Stimulated activated naive B cell treated with anti-CD40 and anti-IgM and Interleukin-4, amounts not matched to agents 10 μg/mL and 1 μg/mL and 100 μg/mL, for 72 hours (primary cell): Measurements from ENCODE around the gene CYP2C18.
"Not testable (repeated sequence)": the region's sequence is repeated elsewhere in the genome, so short reads cannot be mapped to it uniquely, and the experiment has no call there.

Experiments
- ATAC-seq, 2 donors: fragments of 150-1000 bp; cut with Tn5 transposase; replicated peaks; 2 replicates each; pipeline ENCODE4 v1.10.0; 2021; ENCODE audit warnings: moderate library complexity in 1 of 2
- DNase-seq: peaks from one replicate; pipeline ENCODE4 v3.0.0; 2021
- H3K27ac Mint-ChIP-seq: one replicate; pipeline ENCODE4 v1.8.0; 2022; ENCODE audit warnings: mild to moderate bottlenecking, mixed read lengths
- H3K27me3 Mint-ChIP-seq, 2 donors: one replicate each; pipeline ENCODE4 v1.8.0; 2022; ENCODE audit warnings: mixed read lengths in 2 of 2
- H3K36me3 Mint-ChIP-seq, 2 donors: one replicate each; pipeline ENCODE4 v1.8.0; 2022; ENCODE audit warnings: mixed read lengths in 2 of 2, mild to moderate bottlenecking in 1 of 2
- H3K4me1 Mint-ChIP-seq, 2 donors: one replicate each; pipeline ENCODE4 v1.8.0; 2022; ENCODE audit warnings: mixed read lengths in 2 of 2, mild to moderate bottlenecking in 1 of 2
- H3K4me3 Mint-ChIP-seq, 2 donors: one replicate each; pipeline ENCODE4 v1.8.0; 2022; ENCODE audit warnings: mild to moderate bottlenecking in 2 of 2, mixed read lengths in 2 of 2, moderate library complexity in 1 of 2
- H3K9me3 Mint-ChIP-seq, 2 donors: one replicate each; pipeline ENCODE4 v1.8.0; 2022; ENCODE audit warnings: mixed read lengths in 2 of 2, mild to moderate bottlenecking in 1 of 2

The CYP2C18 gene

DNA sequence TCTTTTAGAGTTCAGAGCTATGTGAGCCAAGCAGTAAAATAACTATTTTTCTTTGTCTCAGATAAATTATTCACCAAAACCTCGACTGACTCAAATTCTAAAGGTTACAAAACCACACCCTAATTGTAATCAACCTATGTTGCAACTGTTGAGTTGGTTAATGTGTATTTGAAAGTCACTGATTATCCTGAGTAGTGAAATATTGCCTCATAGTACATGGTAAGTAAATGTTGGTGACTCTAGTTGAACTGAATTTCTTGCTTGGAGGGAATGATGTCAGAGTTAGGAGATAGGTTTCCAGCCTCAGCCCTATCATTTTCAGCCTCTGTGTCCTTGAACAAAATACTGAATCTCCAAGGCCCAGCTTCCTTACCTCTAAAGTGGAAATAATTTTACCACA is 3.0 kb upstream of the CYP2C18 start:
- peaks cover 0 to 3% of the 10 kb centered on the region in 2 donors for H3K9me3 Mint-ChIP-seq
- ATAC-seq (no peak), DNase-seq (no peak)
- no peaks in the 10 kb centered on the region for H3K36me3 Mint-ChIP-seq
- no peak overlapping the region for H3K27ac Mint-ChIP-seq
- H3K4me1 Mint-ChIP-seq = no peaks in the 10 kb centered on the region
- H3K4me3 Mint-ChIP-seq = no peak overlapping the region
- peaks cover 0 to 7% of the 10 kb centered on the region in 2 donors for H3K27me3 Mint-ChIP-seq

GRCh38 chr10:94682636-94683035 is 893 bp upstream of the CYP2C18 start:
- not testable (repeated sequence) for ATAC-seq, H3K27me3 Mint-ChIP-seq, H3K9me3 Mint-ChIP-seq, H3K36me3 Mint-ChIP-seq, H3K27ac Mint-ChIP-seq, H3K4me3 Mint-ChIP-seq, DNase-seq, H3K4me1 Mint-ChIP-seq

- Mint-ChIP-seq H3K27ac (no peak overlapping the region), H3K4me1 (no peaks in the 10 kb centered on the region), H3K9me3 (peaks cover 4 to 8% of the 10 kb centered on the region in 2 donors), H3K4me3 (no peak overlapping the region), H3K27me3 (peaks cover 6 to 16% of the 10 kb centered on the region in 2 donors), H3K36me3 (no peaks in the 10 kb centered on the region)
- DNase-seq (no peak), ATAC-seq (no peak)
Observed at GRCh38 chr10:94687625-94688248, 4.2 kb downstream of the CYP2C18 start.

DNA sequence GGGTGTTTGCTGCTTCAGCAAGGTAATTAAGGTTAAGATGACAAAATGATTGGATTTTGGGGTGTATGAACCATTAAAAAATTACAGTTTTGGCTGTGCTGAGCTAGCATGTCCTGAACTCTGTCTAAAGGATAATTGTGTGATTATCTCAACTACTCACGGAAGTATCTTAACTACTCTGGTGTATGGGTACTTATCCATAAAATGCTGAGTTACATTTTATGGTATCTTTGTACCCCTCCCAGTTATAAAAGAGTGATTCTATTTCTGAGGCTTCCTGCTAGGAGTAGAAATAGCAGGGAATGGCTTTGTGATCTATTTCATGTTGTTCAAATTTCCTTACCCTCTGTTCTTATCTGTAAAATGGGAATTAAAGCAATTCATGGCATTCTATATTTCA is 22.6 kb downstream of the CYP2C18 start:
- no peak overlapping the region for H3K27ac Mint-ChIP-seq
- peaks cover 15 to 17% of the 10 kb centered on the region in 2 donors for H3K9me3 Mint-ChIP-seq
- H3K36me3 Mint-ChIP-seq = no peaks in the 10 kb centered on the region
- H3K4me1 Mint-ChIP-seq = no peaks in the 10 kb centered on the region
- ATAC-seq (no peak), DNase-seq (no peak)
- no peak overlapping the region for H3K4me3 Mint-ChIP-seq
- no peaks in the 10 kb centered on the region for H3K27me3 Mint-ChIP-seq

- ATAC-seq (no peak), DNase-seq (no peak)
- Mint-ChIP-seq H3K27ac (no peak overlapping the region), H3K4me3 (no peak overlapping the region), H3K27me3 (no peaks in the 10 kb centered on the region), H3K36me3 (no peaks in the 10 kb centered on the region), H3K9me3 (peaks cover 11 to 12% of the 10 kb centered on the region in 2 donors), H3K4me1 (no peaks in the 10 kb centered on the region)
Observed at GRCh38 chr10:94710578-94710977, 27.0 kb downstream of the CYP2C18 start.

GRCh38 chr10:94725871-94726270 is 42.3 kb downstream of the CYP2C18 start:
- DNase-seq (no peak), ATAC-seq (no peak)
- Mint-ChIP-seq H3K4me3 (no peak overlapping the region), H3K4me1 (no peaks in the 10 kb centered on the region), H3K36me3 (no peaks in the 10 kb centered on the region), H3K27me3 (peaks cover 7 to 9% of the 10 kb centered on the region in 2 donors), H3K27ac (no peak overlapping the region), H3K9me3 (no peaks in the 10 kb centered on the region)

DNA sequence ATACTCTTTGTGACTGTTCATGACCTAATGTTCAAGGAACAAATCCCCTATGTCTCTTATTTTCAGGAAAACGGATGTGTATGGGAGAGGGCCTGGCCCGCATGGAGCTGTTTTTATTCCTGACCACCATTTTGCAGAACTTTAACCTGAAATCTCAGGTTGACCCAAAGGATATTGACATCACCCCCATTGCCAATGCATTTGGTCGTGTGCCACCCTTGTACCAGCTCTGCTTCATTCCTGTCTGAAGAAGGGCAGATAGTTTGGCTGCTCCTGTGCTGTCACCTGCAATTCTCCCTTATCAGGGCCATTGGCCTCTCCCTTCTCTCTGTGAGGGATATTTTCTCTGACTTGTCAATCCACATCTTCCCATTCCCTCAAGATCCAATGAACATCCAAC is 51.7 kb downstream of the CYP2C18 start:
- ATAC-seq (no peak), DNase-seq (no peak)
- Mint-ChIP-seq H3K4me3 (no peak overlapping the region), H3K27ac (no peak overlapping the region), H3K27me3 (no peaks in the 10 kb centered on the region), H3K36me3 (no peaks in the 10 kb centered on the region), H3K9me3 (peaks cover 7 to 14% of the 10 kb centered on the region in 2 donors), H3K4me1 (no peaks in the 10 kb centered on the region)

GRCh38 chr10:94738588-94738987 is 55.1 kb downstream of the CYP2C18 start:
- Mint-ChIP-seq H3K9me3 (peaks cover 18 to 33% of the 10 kb centered on the region in 2 donors), H3K27me3 (peaks cover 6% of the 10 kb centered on the region in 2 donors), H3K4me1 (no peaks in the 10 kb centered on the region), H3K27ac (no peak overlapping the region), H3K4me3 (no peak overlapping the region), H3K36me3 (peaks cover 0 to 3% of the 10 kb centered on the region in 2 donors)
- no peak for ATAC-seq
- DNase-seq = no peak

DNA sequence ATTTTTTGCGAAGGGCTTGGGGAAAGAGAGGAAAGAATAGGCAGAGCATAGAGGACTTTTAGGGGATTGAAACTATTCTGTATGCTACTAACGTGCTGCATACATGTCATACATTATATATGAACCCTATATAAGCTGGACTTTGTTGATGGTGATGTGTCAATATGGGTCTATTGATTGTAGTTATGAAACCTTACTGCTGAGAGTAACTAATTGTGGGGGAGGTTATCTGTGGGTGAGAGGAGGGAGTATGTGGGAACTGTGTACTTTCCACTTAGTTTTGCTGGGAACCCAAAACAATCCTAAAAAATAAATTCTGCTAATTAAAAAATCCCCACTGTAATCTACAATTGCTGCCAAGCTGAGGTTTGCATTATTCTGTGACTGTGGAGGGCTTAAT is 63.6 kb downstream of the CYP2C18 start:
- ATAC-seq = no peak
- peaks cover 15 to 19% of the 10 kb centered on the region in 2 donors for H3K9me3 Mint-ChIP-seq
- H3K4me3 Mint-ChIP-seq = no peak overlapping the region
- H3K4me1 Mint-ChIP-seq = no peaks in the 10 kb centered on the region
- no peak overlapping the region for H3K27ac Mint-ChIP-seq
- peaks cover 6% of the 10 kb centered on the region in 2 donors for H3K27me3 Mint-ChIP-seq
- no peak for DNase-seq
- peaks cover 0 to 3% of the 10 kb centered on the region in 2 donors for H3K36me3 Mint-ChIP-seq

DNA sequence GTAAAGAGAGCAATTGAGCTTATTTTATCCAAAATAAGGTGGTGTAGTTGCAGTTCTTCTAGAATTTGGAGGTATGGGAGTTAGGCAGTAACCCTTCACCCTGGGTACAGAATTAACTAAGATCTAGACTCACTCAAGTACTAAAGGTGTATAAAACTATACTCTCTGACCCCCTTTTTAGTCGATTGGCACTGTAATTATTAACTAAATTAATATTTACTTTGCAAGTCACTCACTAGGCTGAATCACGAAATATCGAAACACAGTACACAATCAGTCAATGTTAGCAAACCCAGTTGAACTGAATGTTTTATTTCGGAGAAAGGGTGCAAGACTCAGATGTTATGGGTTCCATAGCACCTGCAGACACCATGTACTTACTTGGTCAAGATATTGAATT is 64.3 kb downstream of the CYP2C18 start:
- H3K9me3 Mint-ChIP-seq = peaks cover 12 to 14% of the 10 kb centered on the region in 2 donors
- ATAC-seq = no peak
- DNase-seq = no peak
- no peaks in the 10 kb centered on the region for H3K36me3 Mint-ChIP-seq
- H3K27ac Mint-ChIP-seq = no peak overlapping the region
- H3K4me3 Mint-ChIP-seq = no peak overlapping the region
- peaks cover 0 to under 1% of the 10 kb centered on the region in 2 donors for H3K27me3 Mint-ChIP-seq
- no peaks in the 10 kb centered on the region for H3K4me1 Mint-ChIP-seq

- no peak overlapping the region for H3K4me3 Mint-ChIP-seq
- H3K27me3 Mint-ChIP-seq = no peaks in the 10 kb centered on the region
- ATAC-seq (no peak), DNase-seq (no peak)
- H3K36me3 Mint-ChIP-seq = no peaks in the 10 kb centered on the region
- H3K27ac Mint-ChIP-seq = no peak overlapping the region
- H3K4me1 Mint-ChIP-seq = no peaks in the 10 kb centered on the region
- H3K9me3 Mint-ChIP-seq = peaks cover 0 to 2% of the 10 kb centered on the region in 2 donors
Observed at GRCh38 chr10:94757916-94758315, 74.4 kb downstream of the CYP2C18 start.

- H3K4me1 Mint-ChIP-seq = no peaks in the 10 kb centered on the region
- ATAC-seq (no peak), DNase-seq (no peak)
- H3K27ac Mint-ChIP-seq = no peak overlapping the region
- H3K36me3 Mint-ChIP-seq = no peaks in the 10 kb centered on the region
- no peak overlapping the region for H3K4me3 Mint-ChIP-seq
- no peaks in the 10 kb centered on the region for H3K27me3 Mint-ChIP-seq
- H3K9me3 Mint-ChIP-seq = peaks cover 3% of the 10 kb centered on the region in 2 donors
Observed at GRCh38 chr10:94760586-94761178, 77.2 kb downstream of the CYP2C18 start.

GRCh38 chr10:94762393-94762792 is 78.9 kb downstream of the CYP2C18 start, which contains the start of gene CYP2C19:
Gene CYP2C19, plus strand, starts transcription at chr10:94762681. Its CDS starts 25 bp downstream, at chr10:94762706.
- peaks cover 3% of the 10 kb centered on the region in 2 donors for H3K9me3 Mint-ChIP-seq
- no peaks in the 10 kb centered on the region for H3K4me1 Mint-ChIP-seq
- no peaks in the 10 kb centered on the region for H3K27me3 Mint-ChIP-seq
- DNase-seq = no peak
- H3K36me3 Mint-ChIP-seq = no peaks in the 10 kb centered on the region
- H3K4me3 Mint-ChIP-seq = no peak within 1 kb of the TSS
- no peak within 1 kb of the TSS for H3K27ac Mint-ChIP-seq
- no peak for ATAC-seq

DNA sequence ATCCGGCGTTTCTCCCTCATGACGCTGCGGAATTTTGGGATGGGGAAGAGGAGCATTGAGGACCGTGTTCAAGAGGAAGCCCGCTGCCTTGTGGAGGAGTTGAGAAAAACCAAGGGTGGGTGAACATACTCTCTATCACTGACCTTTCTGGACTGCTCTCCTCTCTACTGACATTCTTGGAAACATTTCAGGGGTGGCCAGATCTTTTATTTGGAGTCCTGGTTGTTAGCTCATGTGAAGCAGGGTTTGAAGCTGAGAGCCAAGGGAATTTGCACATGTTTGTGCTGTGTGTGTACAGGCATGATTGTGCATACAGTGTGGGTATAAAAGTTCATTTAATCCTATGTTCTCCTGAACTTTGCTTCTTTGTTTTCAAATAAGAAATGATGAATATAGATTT is 91.9 kb downstream of the CYP2C18 start:
- not testable (repeated sequence) for H3K27ac Mint-ChIP-seq, DNase-seq, H3K36me3 Mint-ChIP-seq, H3K27me3 Mint-ChIP-seq, ATAC-seq, H3K9me3 Mint-ChIP-seq, H3K4me1 Mint-ChIP-seq, H3K4me3 Mint-ChIP-seq

DNA sequence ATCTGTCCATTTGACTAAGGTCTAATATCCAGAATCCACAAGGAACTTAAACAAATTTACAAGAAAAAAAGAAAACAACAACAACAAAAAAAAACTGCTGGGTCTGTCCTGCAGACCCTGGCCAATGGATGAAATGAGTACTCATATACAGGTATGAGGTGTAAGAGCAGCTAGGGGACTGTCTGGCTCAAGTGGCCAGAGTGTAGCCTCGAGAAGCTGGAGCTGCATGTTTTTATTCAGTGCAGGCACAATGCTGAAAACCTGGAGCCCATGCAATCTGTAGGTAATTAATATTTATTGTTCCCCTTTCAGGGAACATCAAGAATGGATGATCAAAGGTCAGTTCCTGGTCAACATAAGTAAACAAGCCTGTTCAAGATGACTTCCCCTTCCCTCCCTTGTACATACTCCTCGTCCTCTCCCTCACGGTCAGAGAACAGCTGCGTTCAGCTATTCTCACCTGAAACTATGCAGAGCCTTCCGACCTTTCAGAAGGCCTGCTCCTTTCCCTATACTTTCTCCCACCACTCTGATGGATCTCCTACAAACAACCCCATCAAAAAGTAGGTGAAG is 94.4 kb downstream of the CYP2C18 start:
- no peaks in the 10 kb centered on the region for H3K4me1 Mint-ChIP-seq
- no peak for ATAC-seq
- H3K9me3 Mint-ChIP-seq = peaks cover 2 to 7% of the 10 kb centered on the region in 2 donors
- peaks cover 0 to 6% of the 10 kb centered on the region in 2 donors for H3K27me3 Mint-ChIP-seq
- H3K36me3 Mint-ChIP-seq = no peaks in the 10 kb centered on the region
- H3K27ac Mint-ChIP-seq = no peak overlapping the region
- no peak for DNase-seq
- no peak overlapping the region for H3K4me3 Mint-ChIP-seq
